Mucosa of descending colon (tissue), 3 donors: ENCODE results near the gene SLC27A1. TPM values are rescaled to one million over a fixed set of nuclear protein-coding genes. Genes with fewer than 3 reads are reported as not detected.
A peak's percentile ranks its signal among the peaks of the same experiment; 100 is the strongest.

Experiments used
- ATAC-seq: fragments of 200-7000 bp; cut with Tn5 transposase; one replicate; pipeline ENCODE4 v1.9.1; 2020; ENCODE audit warnings: mild to moderate bottlenecking, moderate library complexity
- DNase-seq, 3 donors: peaks; one replicate each; pipeline ENCODE4 v3.0.0-alpha.2; 2020
- H3K36me3 ChIP-seq: fragments of 200-600 bp; one replicate; pipeline ENCODE4 v1.8.0; 2021; ENCODE audit warnings: low read depth, mild to moderate bottlenecking
- H3K4me1 ChIP-seq: fragments of 200-600 bp; one replicate; pipeline ENCODE4 v1.8.0; 2021; ENCODE audit warnings: low read depth, mild to moderate bottlenecking
- H3K4me3 ChIP-seq: fragments of 200-600 bp; one replicate; pipeline ENCODE4 v1.8.0; 2021; ENCODE audit warnings: mild to moderate bottlenecking
- H3K9me3 ChIP-seq: fragments of 200-600 bp; one replicate; pipeline ENCODE4 v1.8.0; 2021; ENCODE audit warnings: mild to moderate bottlenecking
- CTCF ChIP-seq: fragments of 200-600 bp; IDR thresholded peaks from one replicate; pipeline ENCODE4 v1.8.0; 2022; ENCODE audit warnings: antibody characterized with exemption, mild to moderate bottlenecking
- intact Hi-C, 2 donors: fragments of 100-400 bp; cut with DNase I in 1 of 2; cut with micrococcal nuclease in 1 of 2; formaldehyde crosslinking; loops; one replicate each; pipeline versions ENCODE4 v1.11.0 to v1.11.1; 2022; cut with DNase I, micrococcal nuclease
- total RNA-seq, 3 donors: library from RNA; stranded (reverse); fragmentation: NEBNext Ultra II Directional in 2 of 3; extraction: Animal tissue kit (Norgen Biotek cat#: 25700) in 2 of 3; gene quantifications; one replicate each; pipeline versions ENCODE4 v1.2.1 to v1.2.4, GENCODE V29; 2021 to 2023
- donor health status: DM: no; HTN: no; CAD: no; lungs with moderate emphysema.
- donor health status: DM: no; HTN: no; CAD: no.
- donor health status: DM: no; HTN: yes; CAD: no.

Gene SLC27A1
- total RNA-seq, 3 donors from 2014 or later, result 5.7 to 17.2 (median 6.2) TPM

DNA sequence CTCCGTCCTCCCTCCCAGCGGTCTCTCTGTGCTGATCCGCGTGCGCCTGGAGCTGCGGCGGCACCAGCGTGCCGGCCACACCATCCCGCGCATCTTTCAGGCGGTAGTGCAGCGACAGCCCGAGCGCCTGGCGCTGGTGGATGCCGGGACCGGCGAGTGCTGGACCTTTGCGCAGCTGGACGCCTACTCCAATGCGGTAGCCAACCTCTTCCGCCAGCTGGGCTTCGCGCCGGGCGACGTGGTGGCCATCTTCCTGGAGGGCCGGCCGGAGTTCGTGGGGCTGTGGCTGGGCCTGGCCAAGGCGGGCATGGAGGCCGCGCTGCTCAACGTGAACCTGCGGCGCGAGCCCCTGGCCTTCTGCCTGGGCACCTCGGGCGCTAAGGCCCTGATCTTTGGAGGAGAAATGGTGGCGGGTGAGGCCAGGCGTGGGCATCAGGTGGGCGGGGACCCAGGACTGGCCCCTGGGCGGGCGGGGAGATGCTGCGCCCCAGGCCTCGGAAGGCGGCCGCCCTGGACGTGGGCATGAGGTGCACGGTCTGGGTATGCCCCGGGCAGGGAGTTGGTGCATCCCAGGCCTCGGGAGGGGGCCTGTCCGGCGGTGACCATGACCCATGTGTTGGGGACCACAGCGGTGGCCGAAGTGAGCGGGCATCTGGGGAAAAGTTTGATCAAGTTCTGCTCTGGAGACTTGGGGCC, 16.4 kb downstream of the SLC27A1 start:
- no peaks in the 10 kb centered on the region for H3K9me3 ChIP-seq
- ATAC-seq (no peak), DNase-seq (peak in 1 of 3 donors; percentile 28)
- intact Hi-C loops, result no loop called here
- TF ChIP-seq CTCF, result no peak
- H3K4me1 ChIP-seq, result peaks cover 11% of the 10 kb centered on the region
- H3K36me3 ChIP-seq, result no peaks in the 10 kb centered on the region
- no peak overlapping the region for H3K4me3 ChIP-seq

DNA sequence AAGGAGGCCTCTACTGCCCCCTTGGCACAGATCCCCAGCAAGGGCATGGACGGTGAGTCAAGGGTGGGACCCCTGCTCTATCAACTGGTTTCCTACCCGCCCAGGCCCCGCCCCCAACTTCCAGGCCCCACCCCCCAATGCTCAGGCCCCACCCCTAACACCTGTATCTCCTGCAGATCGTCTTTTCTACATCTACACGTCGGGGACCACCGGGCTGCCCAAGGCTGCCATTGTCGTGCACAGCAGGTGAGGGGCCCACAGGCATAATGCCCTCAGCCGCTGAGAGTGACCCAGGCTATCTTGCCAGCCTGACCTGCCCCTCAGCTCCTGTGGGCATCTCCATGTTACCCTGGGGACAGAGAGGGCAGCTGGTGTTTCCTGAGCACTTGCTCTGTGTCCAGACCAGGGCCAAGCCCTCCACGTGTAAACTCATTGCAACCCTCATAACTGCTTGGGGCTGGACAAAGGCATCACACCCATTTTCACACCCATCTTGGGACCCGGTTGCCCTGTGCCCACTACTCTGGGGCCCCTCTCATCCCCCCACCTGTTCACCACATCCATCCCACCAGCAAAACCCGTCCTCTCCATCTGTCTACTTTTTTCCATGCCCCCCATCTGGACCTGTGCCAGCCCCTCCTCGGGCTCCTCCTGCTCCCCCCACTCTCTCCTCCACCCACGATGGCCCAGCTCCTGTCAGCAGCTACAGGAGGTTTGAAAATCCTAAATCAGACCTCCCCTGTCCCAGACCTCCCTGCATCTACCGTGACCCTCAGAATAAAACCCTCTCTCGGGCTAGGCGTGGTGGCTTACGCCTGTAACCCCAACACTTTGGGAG, 17.2 kb downstream of the SLC27A1 start:
- ATAC-seq (no peak), DNase-seq (no peak)
- no peaks in the 10 kb centered on the region for H3K9me3 ChIP-seq
- no peaks in the 10 kb centered on the region for H3K36me3 ChIP-seq
- intact Hi-C loops, result no loop called here
- peaks cover 11% of the 10 kb centered on the region for H3K4me1 ChIP-seq
- no peak overlapping the region for H3K4me3 ChIP-seq
- no peak for TF ChIP-seq CTCF

- ATAC-seq, result peak; percentile 100
- intact Hi-C loops, result no loop called here
- Histone ChIP-seq H3K4me1 (peaks cover 11% of the 10 kb centered on the region), H3K36me3 (no peaks in the 10 kb centered on the region), H3K4me3 (no peak overlapping the region), H3K9me3 (no peaks in the 10 kb centered on the region)
- no peak for TF ChIP-seq CTCF
- peak; percentile 93 to 94 (median 94) for DNase-seq
Measured at GRCh38 chr19:17488593-17489391, 18.5 kb downstream of the SLC27A1 start.

- no peak for DNase-seq
- no peaks in the 10 kb centered on the region for H3K36me3 ChIP-seq
- H3K4me3 ChIP-seq, result no peak overlapping the region
- TF ChIP-seq CTCF, result no peak
- ATAC-seq, result no peak
- H3K4me1 ChIP-seq, result peaks cover 11% of the 10 kb centered on the region
- intact Hi-C loops, result no loop called here
- H3K9me3 ChIP-seq, result no peaks in the 10 kb centered on the region
Measured at GRCh38 chr19:17489392-17490030, 19.2 kb downstream of the SLC27A1 start.

DNA sequence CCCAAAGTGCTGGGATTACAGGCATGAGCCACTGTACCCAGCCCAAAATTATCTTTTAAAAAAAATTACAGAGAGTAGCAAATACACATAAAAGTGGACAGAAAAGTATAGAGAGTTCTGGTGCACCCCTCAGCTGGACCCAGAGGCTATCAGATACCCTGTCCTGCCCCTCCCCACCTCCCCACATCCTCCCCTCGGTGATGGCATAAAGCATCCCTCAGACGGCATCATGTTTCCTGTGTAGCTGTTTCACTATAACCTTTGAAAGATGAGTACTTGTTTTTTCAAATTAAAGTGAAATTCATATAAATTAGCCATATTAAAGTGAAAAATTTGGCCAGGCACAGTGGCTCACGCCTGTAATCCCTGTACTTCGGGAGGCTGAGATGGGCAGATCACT, 20.1 kb downstream of the SLC27A1 start:
- Histone ChIP-seq H3K4me3 (no peak overlapping the region), H3K36me3 (no peaks in the 10 kb centered on the region), H3K4me1 (peaks cover 11% of the 10 kb centered on the region), H3K9me3 (no peaks in the 10 kb centered on the region)
- ATAC-seq (no peak), DNase-seq (no peak)
- TF ChIP-seq CTCF, result no peak
- intact Hi-C loops, result no loop called here
